HEK293 (cell line): ENCODE data around the gene APOC3.

Experiments
- CTCF ChIP-seq: fragments of 450-650 bp; formaldehyde crosslinking; IDR thresholded peaks from 2 replicates; pipeline ENCODE4 v1.5.1; 2016; ENCODE audit warnings: missing biosample characterization, missing genetic modification characterization
- MZF1 ChIP-seq: fragments of 450-650 bp; formaldehyde crosslinking; IDR thresholded peaks from 2 replicates; pipeline ENCODE4 v1.5.1; 2017; ENCODE audit warnings: missing biosample characterization, missing genetic modification characterization, borderline replicate concordance
- PATZ1 ChIP-seq: fragments of 450-650 bp; formaldehyde crosslinking; IDR thresholded peaks from 2 replicates; pipeline ENCODE4 v1.5.1; 2016; ENCODE audit warnings: missing biosample characterization, missing genetic modification characterization
- PRDM10 ChIP-seq: fragments of 450-650 bp; formaldehyde crosslinking; IDR thresholded peaks from 2 replicates; pipeline ENCODE4 v1.5.1; 2016; ENCODE audit warnings: missing biosample characterization, missing genetic modification characterization
- REST ChIP-seq: fragments of 450-650 bp; formaldehyde crosslinking; IDR thresholded peaks from 2 replicates; pipeline ENCODE4 v1.5.1; 2016; ENCODE audit warnings: missing biosample characterization, missing genetic modification characterization
- SALL2 ChIP-seq: fragments of 450-650 bp; formaldehyde crosslinking; IDR thresholded peaks from 2 replicates; pipeline ENCODE4 v1.5.0; 2017; ENCODE audit warnings: missing biosample characterization, mild to moderate bottlenecking, missing genetic modification characterization, borderline replicate concordance
- YY1 ChIP-seq: fragments of 450-650 bp; formaldehyde crosslinking; IDR thresholded peaks from 2 replicates; pipeline ENCODE4 v1.5.1; 2018; ENCODE audit warnings: missing biosample characterization, missing genetic modification characterization
- ZBTB1 ChIP-seq: fragments of 450-650 bp; formaldehyde crosslinking; IDR thresholded peaks from 2 replicates; pipeline ENCODE4 v1.5.1; 2016; ENCODE audit warnings: missing biosample characterization, missing genetic modification characterization
- ZBTB48 ChIP-seq: fragments of 450-650 bp; formaldehyde crosslinking; IDR thresholded peaks from 2 replicates; pipeline ENCODE4 v1.5.1; 2016; ENCODE audit warnings: missing biosample characterization, missing genetic modification characterization
- ZNF341 ChIP-seq: fragments of 450-650 bp; formaldehyde crosslinking; IDR thresholded peaks from 2 replicates; pipeline ENCODE4; 2016; ENCODE audit warnings: low read depth, missing biosample characterization, missing genetic modification characterization
- ZNF747 ChIP-seq: fragments of 450-650 bp; formaldehyde crosslinking; IDR thresholded peaks from 2 replicates; pipeline ENCODE4 v1.5.1; 2016; ENCODE audit warnings: missing biosample characterization, missing genetic modification characterization
- ZNF776 ChIP-seq: fragments of 450-650 bp; formaldehyde crosslinking; IDR thresholded peaks from 2 replicates; pipeline ENCODE4 v1.5.0; 2017; ENCODE audit warnings: missing biosample characterization, missing genetic modification characterization, borderline replicate concordance
- ZNF791 ChIP-seq: fragments of 450-650 bp; formaldehyde crosslinking; IDR thresholded peaks from 2 replicates; pipeline ENCODE4 v1.5.1; 2016; ENCODE audit warnings: missing biosample characterization, missing genetic modification characterization

- TF ChIP-seq ZBTB1 (tag by site-specific recombination) (no peak), CTCF (tag by site-specific recombination) (no peak), ZNF747 (no peak), ZNF791 (tag by site-specific recombination) (no peak), PATZ1 (no peak), MZF1 (tag by site-specific recombination) (no peak), PRDM10 (tag by site-specific recombination) (no peak), REST (tag by site-specific recombination) (no peak), YY1 (no peak), SALL2 (tag by site-specific recombination) (no peak), ZBTB48 (tag by site-specific recombination) (no peak), ZNF341 (tag by site-specific recombination) (no peak), ZNF776 (tag by site-specific recombination) (no peak)
Observed at GRCh38 chr11:116786326-116786725, 43.4 kb upstream of the APOC3 start.
